ENCODE results near the gene TEX11. TPM values are rescaled to one million over a fixed set of nuclear protein-coding genes. Genes with fewer than 3 reads are reported as not detected.
"Not testable (repeated sequence)": the region's sequence is repeated elsewhere in the genome, so short reads cannot be mapped to it uniquely, and the experiment has no call there.

TEX11 gene
- total RNA-seq, 2 experiments from 2014 or later: not detected

DNA sequence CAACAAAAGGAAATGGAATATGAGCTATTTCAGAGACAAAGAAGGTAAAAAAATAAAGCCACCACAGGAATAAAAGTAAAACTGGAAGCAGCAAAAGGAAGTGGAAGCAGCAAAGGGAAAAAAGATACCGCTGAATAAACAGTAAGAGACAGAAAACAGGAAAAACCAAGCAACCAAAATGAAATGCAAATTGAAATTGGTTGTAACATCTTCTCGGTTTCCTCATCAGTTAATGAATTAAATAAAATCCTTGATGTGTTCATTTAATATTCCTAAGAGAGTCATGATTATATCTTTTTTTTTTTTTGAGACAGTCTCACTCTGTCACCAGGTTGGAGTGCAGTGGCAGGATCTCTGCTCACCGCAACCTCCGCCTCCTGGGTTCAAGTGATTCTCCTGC lies 331.1 kb downstream of the TEX11 start:
- no TSS peak for BruUV-seq (replicated peaks)
- Histone ChIP-seq H3K9me2 (ENCODE audit: insufficient read depth, low read length) (no peaks in the 10 kb centered on the region), H3K36me3 (ENCODE audit: insufficient read depth, low read length) (no peaks in the 10 kb centered on the region), H3K9me3 (ENCODE audit: low read length) (no peaks in the 10 kb centered on the region), H2AFZ (ENCODE audit: low read length) (no peak overlapping the region), H3K4me2 (ENCODE audit: low read length) (no peak overlapping the region), H3K4me3 (ENCODE audit: low read depth, low read length, poor library complexity, severe bottlenecking) (no peak overlapping the region), H4K20me1 (ENCODE audit: insufficient read depth, low read length) (no peaks in the 10 kb centered on the region), H3K27ac (ENCODE audit: low read depth, low read length, poor library complexity, severe bottlenecking) (no peak overlapping the region), H3K4me1 (ENCODE audit: insufficient read depth, low read length, poor library complexity, severe bottlenecking) (no peaks in the 10 kb centered on the region), H3K79me2 (ENCODE audit: insufficient read depth, low read depth, low read length) (no peaks in the 10 kb centered on the region)
- no peak for DNase-seq (ENCODE audit: low spot score)
- no peak for TF ChIP-seq EZH2phosphoT487 (IDR thresholded peaks at IDR 0.05; ENCODE audit: borderline replicate concordance, low read depth, low read length)
- TF ChIP-seq, protein P1, sequence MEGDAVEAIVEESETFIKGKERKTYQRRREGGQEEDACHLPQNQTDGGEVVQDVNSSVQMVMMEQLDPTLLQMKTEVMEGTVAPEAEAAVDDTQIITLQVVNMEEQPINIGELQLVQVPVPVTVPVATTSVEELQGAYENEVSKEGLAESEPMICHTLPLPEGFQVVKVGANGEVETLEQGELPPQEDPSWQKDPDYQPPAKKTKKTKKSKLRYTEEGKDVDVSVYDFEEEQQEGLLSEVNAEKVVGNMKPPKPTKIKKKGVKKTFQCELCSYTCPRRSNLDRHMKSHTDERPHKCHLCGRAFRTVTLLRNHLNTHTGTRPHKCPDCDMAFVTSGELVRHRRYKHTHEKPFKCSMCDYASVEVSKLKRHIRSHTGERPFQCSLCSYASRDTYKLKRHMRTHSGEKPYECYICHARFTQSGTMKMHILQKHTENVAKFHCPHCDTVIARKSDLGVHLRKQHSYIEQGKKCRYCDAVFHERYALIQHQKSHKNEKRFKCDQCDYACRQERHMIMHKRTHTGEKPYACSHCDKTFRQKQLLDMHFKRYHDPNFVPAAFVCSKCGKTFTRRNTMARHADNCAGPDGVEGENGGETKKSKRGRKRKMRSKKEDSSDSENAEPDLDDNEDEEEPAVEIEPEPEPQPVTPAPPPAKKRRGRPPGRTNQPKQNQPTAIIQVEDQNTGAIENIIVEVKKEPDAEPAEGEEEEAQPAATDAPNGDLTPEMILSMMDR (conservative IDR thresholded peaks at IDR 0.05; ENCODE audit: low read length): no peak
- ChIA-PET CTCF (ENCODE audit: unreplicated experiment) (no interaction called here), POLR2A (no interaction called here)
- intact Hi-C loops (cut with micrococcal nuclease; ENCODE audit: unreplicated experiment): no loop called here

DNA sequence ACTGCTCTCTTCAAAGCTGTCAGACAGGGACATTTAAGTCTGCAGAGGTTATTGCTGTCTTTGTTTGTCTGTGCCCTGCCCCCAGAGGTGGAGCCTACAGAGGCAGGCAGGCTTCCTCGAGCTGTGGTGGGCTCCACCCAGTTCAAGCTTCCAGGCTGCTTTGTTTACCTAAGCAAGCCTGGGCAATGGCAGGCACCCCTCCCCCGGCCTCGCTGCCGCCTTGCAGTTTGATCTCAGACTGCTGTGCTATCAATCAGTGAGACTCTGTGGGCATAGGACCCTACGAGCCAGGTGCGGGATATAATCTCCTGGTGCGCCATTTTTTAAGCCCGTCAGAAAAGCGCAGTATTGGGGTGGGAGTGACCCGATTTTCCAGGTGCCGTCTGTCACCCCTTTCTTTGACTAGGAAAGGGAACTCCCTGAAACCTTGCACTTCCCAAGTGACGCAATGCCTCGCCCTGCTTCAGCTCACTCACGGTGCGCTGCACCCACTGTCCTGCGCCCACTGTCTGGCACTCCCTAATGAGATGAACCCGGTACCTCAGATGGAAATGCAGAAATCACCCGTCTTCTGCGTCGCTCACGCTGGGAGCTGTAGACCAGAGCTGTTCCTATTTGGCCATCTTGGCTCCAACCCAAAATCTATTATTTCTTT lies 338.5 kb downstream of the TEX11 start:
- H3K79me2 ChIP-seq (ENCODE audit: insufficient read depth, low read depth, low read length); POLR2A ChIA-PET; H3K9me3 ChIP-seq (ENCODE audit: low read length); H3K27ac ChIP-seq (ENCODE audit: low read depth, low read length, poor library complexity, severe bottlenecking); H3K9me2 ChIP-seq (ENCODE audit: insufficient read depth, low read length); H3K36me3 ChIP-seq (ENCODE audit: insufficient read depth, low read length); BruUV-seq (replicated peaks); H2AFZ ChIP-seq (ENCODE audit: low read length); H3K4me2 ChIP-seq (ENCODE audit: low read length); H3K4me1 ChIP-seq (ENCODE audit: insufficient read depth, low read length, poor library complexity, severe bottlenecking); intact Hi-C loops (cut with micrococcal nuclease; ENCODE audit: unreplicated experiment); H4K20me1 ChIP-seq (ENCODE audit: insufficient read depth, low read length); CTCF ChIA-PET (ENCODE audit: unreplicated experiment); DNase-seq (ENCODE audit: low spot score); H3K4me3 ChIP-seq (ENCODE audit: low read depth, low read length, poor library complexity, severe bottlenecking): not testable (repeated sequence)

DNA sequence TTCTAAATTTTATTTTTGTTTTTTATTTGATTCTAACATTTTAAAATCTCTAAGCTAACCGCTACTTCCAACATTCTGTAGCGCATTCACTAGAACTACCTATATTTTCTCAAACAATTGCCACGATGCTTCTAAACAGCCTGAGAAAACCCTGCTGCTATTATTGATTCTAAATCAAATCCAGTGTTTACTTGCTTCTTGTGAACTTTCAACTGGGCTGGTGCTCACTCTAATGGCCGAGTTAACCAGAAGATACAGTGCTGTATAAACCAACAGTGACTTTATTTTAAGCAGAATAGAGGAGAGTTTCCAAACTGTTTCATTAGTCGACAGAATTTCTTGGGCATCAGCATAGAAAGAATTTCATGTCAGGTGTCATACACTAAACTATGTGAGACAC lies 353.6 kb downstream of the TEX11 start:
- no peaks in the 10 kb centered on the region for H3K79me2 ChIP-seq (ENCODE audit: insufficient read depth, low read depth, low read length)
- H3K4me2 ChIP-seq (ENCODE audit: low read length): no peak overlapping the region
- no peaks in the 10 kb centered on the region for H4K20me1 ChIP-seq (ENCODE audit: insufficient read depth, low read length)
- CTCF ChIA-PET (ENCODE audit: unreplicated experiment): no interaction called here
- H2AFZ ChIP-seq (ENCODE audit: low read length): no peak overlapping the region
- no peaks in the 10 kb centered on the region for H3K4me1 ChIP-seq (ENCODE audit: insufficient read depth, low read length, poor library complexity, severe bottlenecking)
- H3K4me3 ChIP-seq (ENCODE audit: low read depth, low read length, poor library complexity, severe bottlenecking): no peak overlapping the region
- POLR2A ChIA-PET: no interaction called here
- H3K9me3 ChIP-seq (ENCODE audit: low read length): no peaks in the 10 kb centered on the region
- BruUV-seq (replicated peaks): no TSS peak
- no peak for DNase-seq (ENCODE audit: low spot score)
- TF ChIP-seq, protein P1 (conservative IDR thresholded peaks at IDR 0.05; ENCODE audit: low read length): no peak
- no peak for TF ChIP-seq EZH2phosphoT487 (IDR thresholded peaks at IDR 0.05; ENCODE audit: borderline replicate concordance, low read depth, low read length)
- intact Hi-C loops (cut with micrococcal nuclease; ENCODE audit: unreplicated experiment): no loop called here
- H3K36me3 ChIP-seq (ENCODE audit: insufficient read depth, low read length): no peaks in the 10 kb centered on the region
- no peak overlapping the region for H3K27ac ChIP-seq (ENCODE audit: low read depth, low read length, poor library complexity, severe bottlenecking)
- H3K9me2 ChIP-seq (ENCODE audit: insufficient read depth, low read length): no peaks in the 10 kb centered on the region
